SK-N-SH (cell line): ENCODE data around the gene PGF. TPM values are rescaled to one million over a fixed set of nuclear protein-coding genes. Genes with fewer than 3 reads are reported as not detected.

Experiments
- CTCF ChIA-PET: fragments of 300-600, 350-600 bp; formaldehyde crosslinking; extraction: SDS; loops from one replicate; lab custom pipeline; 2021; lab: Yijun Ruan, JAX
- POLR2A ChIA-PET: fragments of 350-600 bp; sonication (Branson Sonifier 250); formaldehyde crosslinking; extraction: SDS; loops from one replicate; lab custom pipeline; 2020; ENCODE audit warnings: antibody characterized with exemption, inconsistent platforms; lab: Yijun Ruan, JAX
- DNase-seq: peaks from one replicate; pipeline ENCODE4 v3.0.0; 2012
- H2AFZ ChIP-seq: fragments of 200-600 bp; sonication (generic); 2 replicates; pipeline ENCODE4 v1.8.1; 2016; ENCODE audit warnings: antibody characterized with exemption, mild to moderate bottlenecking, low read depth
- H3F3A ChIP-seq: fragments of 200-600 bp; sonication (generic); replicated peaks from 2 replicates; pipeline ENCODE3; 2016; ENCODE audit warnings: antibody characterized with exemption, mild to moderate bottlenecking; ENCODE audit not compliant: insufficient read depth
- H3K27ac ChIP-seq, 2 experiments: fragments of 200-500 bp in 1 of 2; fragments of 200-600 bp in 1 of 2; sonication (Bioruptor generic) in 1 of 2; sonication (generic), shearing (Covaris generic) in 1 of 2; 2 replicates each; pipeline versions ENCODE4 v1.5.1 to v1.6.1; 2014 to 2016; ENCODE audit warnings: low read depth in 2 of 2, inconsistent platforms in 1 of 2, low read length in 1 of 2, mild to moderate bottlenecking in 1 of 2, mixed read lengths in 1 of 2
- H3K27me3 ChIP-seq: fragments of 200-600 bp; sonication (generic), shearing (Covaris generic); 2 replicates; pipeline ENCODE4 v1.6.1; 2016; ENCODE audit warnings: mixed run types; ENCODE audit not compliant: insufficient read depth
- H3K36me3 ChIP-seq, 2 experiments: fragments of 200-500 bp in 1 of 2; fragments of 200-600 bp in 1 of 2; sonication (Bioruptor generic) in 1 of 2; sonication (generic) in 1 of 2; replicated peaks in 1 of 2; 2 replicates each; pipeline versions ENCODE3 to v1.5.1; 2014 to 2016; ENCODE audit warnings: low read length in 1 of 2, mild to moderate bottlenecking in 1 of 2; ENCODE audit not compliant: insufficient read depth in 2 of 2, control insufficient read depth in 1 of 2
- H3K4me1 ChIP-seq, 2 experiments: fragments of 200-500 bp in 1 of 2; fragments of 200-600 bp in 1 of 2; sonication (Bioruptor generic) in 1 of 2; sonication (generic), shearing (Covaris generic) in 1 of 2; 2 replicates each; pipeline versions ENCODE4 v1.5.1 to v1.6.1; 2014 to 2016; ENCODE audit warnings: low read depth in 1 of 2, low read length in 1 of 2, mixed run types in 1 of 2; ENCODE audit not compliant: insufficient read depth in 2 of 2, control insufficient read depth in 1 of 2
- H3K4me2 ChIP-seq: fragments of 200-600 bp; sonication (generic), shearing (Covaris generic); 2 replicates; pipeline ENCODE4 v1.6.1; 2017; ENCODE audit warnings: mixed run types
- H3K4me3 ChIP-seq, 2 experiments: fragments of 200-500 bp in 1 of 2; fragments of 200-600 bp in 1 of 2; sonication (Bioruptor generic) in 1 of 2; sonication (generic), shearing (Covaris generic) in 1 of 2; 2 replicates each; pipeline versions ENCODE4 v1.5.1 to v1.8.1; 2014 to 2016; ENCODE audit warnings: low read depth in 2 of 2, inconsistent platforms in 1 of 2, low read length in 1 of 2, mild to moderate bottlenecking in 1 of 2, mixed read lengths in 1 of 2, moderate library complexity in 1 of 2
- H3K79me2 ChIP-seq: fragments of 200-600 bp; sonication (generic); 2 replicates; pipeline ENCODE4 v1.8.1; 2017; ENCODE audit warnings: mild to moderate bottlenecking; ENCODE audit not compliant: insufficient read depth
- H3K9ac ChIP-seq: fragments of 200-600 bp; sonication (generic); 2 replicates; pipeline ENCODE4 v1.6.1; 2017; ENCODE audit warnings: mixed run types
- H3K9me2 ChIP-seq: fragments of 200-600 bp; sonication (generic); 2 replicates; pipeline ENCODE4 v1.6.1; 2017; ENCODE audit warnings: mixed run types
- H3K9me3 ChIP-seq: fragments of 200-600 bp; sonication (generic); 2 replicates; pipeline ENCODE4 v1.6.1; 2017; ENCODE audit warnings: mixed run types, mild to moderate bottlenecking, moderate library complexity
- H4K20me1 ChIP-seq: fragments of 200-600 bp; sonication (generic); 2 replicates; pipeline ENCODE4 v1.6.1; 2017; ENCODE audit warnings: mild to moderate bottlenecking, mixed run types; ENCODE audit not compliant: insufficient read depth
- CHD2 ChIP-seq: fragments of 150-350 bp; IDR thresholded peaks from 2 replicates; pipeline ENCODE4 v1.6.1; 2018; ENCODE audit warnings: low read length; ENCODE audit not compliant: partially characterized antibody
- FOXJ3 ChIP-seq: sonication (generic); formaldehyde crosslinking; IDR thresholded peaks from 2 replicates; pipeline ENCODE4 v1.5.1; 2020; ENCODE audit warnings: mild to moderate bottlenecking, missing genetic modification reagents
- FOXM1 ChIP-seq: IDR thresholded peaks from 2 replicates; pipeline ENCODE4 v1.4.0; 2012; ENCODE audit warnings: low read depth, mild to moderate bottlenecking
- GABPA ChIP-seq: IDR thresholded peaks from 2 replicates; pipeline ENCODE4 v1.4.0; 2012; ENCODE audit warnings: low read depth, mild to moderate bottlenecking
- GATA2 ChIP-seq: sonication (generic); formaldehyde crosslinking; IDR thresholded peaks from 2 replicates; pipeline ENCODE4 v1.5.0; 2020; ENCODE audit warnings: mild to moderate bottlenecking, missing genetic modification reagents
- RAD21 ChIP-seq: IDR thresholded peaks from 2 replicates; pipeline ENCODE4 v1.6.1; 2012; ENCODE audit warnings: mild to moderate bottlenecking, low read length
- RXRA ChIP-seq: IDR thresholded peaks from 2 replicates; pipeline ENCODE4 v1.4.0; 2012; ENCODE audit warnings: low read depth, mild to moderate bottlenecking, borderline replicate concordance
- TAF1 ChIP-seq: IDR thresholded peaks from 2 replicates; pipeline ENCODE4 v1.6.1; 2012; ENCODE audit warnings: low read depth, mild to moderate bottlenecking, low read length, moderate library complexity, borderline replicate concordance
- WGBS: methylation state at CpG from one replicate; pipeline ENCODE4 v1.1.6; 2017; ENCODE audit warnings: low lambda C conversion rate; 5-methylcytosine and 5-hydroxymethylcytosine counted together
- polyA plus RNA-seq, 3 experiments: library from polyadenylated mRNA; depleted of rRNA; stranded (reverse); fragments of >200 nt; gene quantifications; 2 replicates each; pipeline ENCODE4 v1.2.3, GENCODE V29; 2012

The PGF gene
- polyA plus RNA-seq, 1 of the 3 experiments (the other 2 are of a cell fraction): 4.4 TPM

DNA sequence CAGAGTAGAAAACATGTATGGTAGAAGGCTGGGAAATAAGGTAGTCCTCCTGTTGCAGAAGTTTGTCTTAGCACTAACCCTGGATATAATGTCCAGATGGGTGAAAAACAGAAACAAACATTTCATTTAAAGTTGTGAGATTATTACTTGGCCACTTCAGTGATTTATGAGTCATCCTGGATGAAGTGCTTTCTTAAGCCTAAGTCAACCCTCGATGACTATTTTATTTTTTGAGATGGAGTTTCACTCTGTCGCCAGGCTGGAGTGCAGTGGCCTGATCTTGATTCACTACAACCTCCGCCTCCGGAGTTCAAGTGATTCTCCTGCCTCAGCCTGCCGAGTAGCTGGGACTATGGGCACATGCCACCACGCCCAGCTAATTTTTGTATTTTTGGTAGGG lies 63.5 kb downstream of the PGF start:
- peaks cover 24% of the 10 kb centered on the region for H4K20me1 ChIP-seq
- H3K9ac ChIP-seq: no peak overlapping the region
- H3K36me3 ChIP-seq: peaks cover 72 to 85% of the 10 kb centered on the region in 2 experiments
- H3K4me3 ChIP-seq: no peak overlapping the region
- no peaks in the 10 kb centered on the region for H3K9me3 ChIP-seq
- POLR2A ChIA-PET: no interaction called here
- no peak overlapping the region for H2AFZ ChIP-seq
- no peak overlapping the region for H3K27ac ChIP-seq
- H3K27me3 ChIP-seq: no peaks in the 10 kb centered on the region
- TF ChIP-seq FOXJ3 (CRISPR knock-in tag): no peak
- TF ChIP-seq TAF1: no peak
- no peak for TF ChIP-seq CHD2
- no peak for TF ChIP-seq GATA2 (CRISPR knock-in tag)
- TF ChIP-seq GABPA: no peak
- TF ChIP-seq FOXM1: no peak
- TF ChIP-seq RAD21: no peak
- no peak for TF ChIP-seq RXRA
- TF ChIP-seq, all 33 proteins: peak for 0
- peaks cover 18% of the 10 kb centered on the region for H3F3A ChIP-seq
- H3K9me2 ChIP-seq: no peaks in the 10 kb centered on the region
- no peak for DNase-seq
- CTCF ChIA-PET: interaction anchor here (13.2 to 26.0 kb wide), 2 partner anchors 16 to 38 kb away, joined by 124 to 537 read pairs; no protein-coding TSS in a partner anchor
- peaks cover 7 to 13% of the 10 kb centered on the region in 2 experiments; a peak in 3 of 4 replicates for H3K4me1 ChIP-seq
- H3K4me2 ChIP-seq: no peak overlapping the region
- WGBS: 91% methylated on average over 6 of the region's 6 CpGs
- peaks cover 49% of the 10 kb centered on the region for H3K79me2 ChIP-seq

Other genes starting within 250 kb of the PGF start
- gene AREL1, start 242.5 kb downstream of the PGF start, polyA plus RNA-seq (2012; rRNA removed): 35.1 and 50.8 TPM in 2 replicates
- gene FCF1, start 242.5 kb downstream of the PGF start, polyA plus RNA-seq (2012; rRNA removed): 42.6 and 56.7 TPM in 2 replicates
- 9.4 and 14.0 TPM in 2 replicates for gene YLPM1, start 192.3 kb downstream of the PGF start, polyA plus RNA-seq (2012; rRNA removed)
- gene PROX2, start 79.5 kb downstream of the PGF start, polyA plus RNA-seq (2012; rRNA removed): not detected in 2 replicates
- 92.3 and 117 TPM in 2 replicates for gene DLST, start 73.7 kb downstream of the PGF start, polyA plus RNA-seq (2012; rRNA removed)
- gene RPS6KL1, start 32.3 kb downstream of the PGF start, polyA plus RNA-seq (2012; rRNA removed): 2.5 and 4.4 TPM in 2 replicates
- 111 and 125 TPM in 2 replicates for gene EIF2B2, start 47.3 kb upstream of the PGF start, polyA plus RNA-seq (2012; rRNA removed)
- 3.8 and 4.7 TPM in 2 replicates for gene MLH3, start 95.9 kb upstream of the PGF start, polyA plus RNA-seq (2012; rRNA removed)
- gene ACYP1, start 108.4 kb upstream of the PGF start, polyA plus RNA-seq (2012; rRNA removed): 53.5 and 70.1 TPM in 2 replicates
- 1.2 and 1.4 TPM in 2 replicates for gene ZC2HC1C, start 114.0 kb upstream of the PGF start, polyA plus RNA-seq (2012; rRNA removed)
- 48.1 and 53.3 TPM in 2 replicates for gene NEK9, start 171.5 kb upstream of the PGF start, polyA plus RNA-seq (2012; rRNA removed)
- 168 and 287 TPM in 2 replicates for gene TMED10, start 221.0 kb upstream of the PGF start, polyA plus RNA-seq (2012; rRNA removed)